NOMO-1 treated with DMSO at 0.1 percent for 48 hours (cell line): ENCODE results near the gene MBNL2.

Source experiments
- DNase-seq: peaks from one replicate; lab custom pipeline; 2025; ENCODE audit not compliant: unreplicated experiment; lab: John Stamatoyannopoulos, UW

MBNL2 gene

DNA sequence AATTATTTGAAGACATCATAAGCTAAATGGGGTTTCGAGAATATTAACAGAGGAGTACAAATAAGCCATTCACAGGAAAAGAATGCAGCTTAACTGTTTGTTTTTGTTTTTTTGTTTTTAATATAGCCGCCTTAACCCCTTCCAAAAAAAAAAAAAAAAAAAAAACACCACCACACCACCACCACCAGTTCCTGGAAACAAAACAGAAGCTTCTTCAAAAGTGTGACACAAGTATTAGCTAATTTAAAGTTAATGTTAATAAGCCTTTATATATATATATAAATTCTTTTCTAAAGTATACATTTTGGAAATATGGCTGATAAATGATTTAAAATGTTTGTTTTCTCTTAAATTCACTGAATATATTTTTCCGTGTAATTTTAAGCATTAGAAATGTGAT lies 213.2 kb downstream of the MBNL2 start:
- DNase-seq = no peak

DNA sequence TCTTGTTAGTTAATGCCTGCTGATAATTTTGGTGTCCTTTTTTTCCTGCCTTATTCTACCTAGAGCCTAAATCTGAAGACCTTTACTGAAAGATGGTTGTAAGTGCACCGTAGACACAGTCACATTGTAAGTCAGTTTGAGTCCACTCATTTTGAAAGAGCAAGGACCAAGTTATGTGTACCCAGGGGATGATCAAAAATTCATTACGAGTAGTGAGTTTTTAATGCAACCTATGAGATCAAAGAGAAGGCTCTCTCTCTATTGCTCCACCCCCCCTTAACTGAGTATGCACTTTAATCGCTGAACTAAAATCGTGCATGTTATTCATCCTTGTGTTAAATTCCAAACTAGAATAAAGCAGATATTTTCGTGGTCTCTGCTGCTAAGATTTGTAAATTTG lies 213.7 kb downstream of the MBNL2 start:
- DNase-seq = no peak

DNA sequence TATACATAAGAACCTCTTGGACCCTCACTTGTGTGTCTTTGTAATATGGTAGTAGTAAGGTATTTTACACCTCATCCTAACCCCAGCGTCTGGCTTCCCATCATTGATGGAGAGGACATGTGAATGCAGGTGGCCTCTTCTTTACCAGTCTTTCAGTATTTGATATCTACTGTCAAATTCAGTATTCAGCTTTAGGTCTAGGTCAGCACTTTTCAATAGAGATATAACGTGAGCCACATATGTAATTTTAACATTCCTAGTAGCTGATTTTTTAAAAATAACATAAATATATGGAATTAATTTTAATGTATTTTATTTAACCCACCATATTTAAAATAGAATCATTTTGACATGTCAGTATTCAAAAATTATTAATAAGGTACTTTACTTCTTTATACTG lies 214.7 kb downstream of the MBNL2 start:
- no peak for DNase-seq

DNA sequence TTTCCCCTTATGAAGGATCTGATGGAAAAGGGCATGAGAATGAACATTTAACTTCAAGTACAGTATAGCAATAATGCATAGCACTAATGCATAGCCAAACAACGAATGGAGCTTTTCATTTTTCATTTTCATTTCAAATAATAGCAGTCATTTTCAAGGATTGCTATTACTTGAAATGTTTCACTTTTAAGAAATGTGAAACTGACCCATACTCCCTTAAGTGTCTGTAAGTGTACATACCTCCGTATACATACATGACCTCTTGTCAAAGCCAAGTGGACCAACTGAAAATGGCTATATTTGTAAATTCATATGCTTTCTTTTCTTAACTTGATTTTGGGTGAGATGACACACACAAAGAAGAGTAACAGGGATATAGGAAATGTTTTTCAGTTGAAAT lies 215.6 kb downstream of the MBNL2 start:
- DNase-seq = no peak

DNA sequence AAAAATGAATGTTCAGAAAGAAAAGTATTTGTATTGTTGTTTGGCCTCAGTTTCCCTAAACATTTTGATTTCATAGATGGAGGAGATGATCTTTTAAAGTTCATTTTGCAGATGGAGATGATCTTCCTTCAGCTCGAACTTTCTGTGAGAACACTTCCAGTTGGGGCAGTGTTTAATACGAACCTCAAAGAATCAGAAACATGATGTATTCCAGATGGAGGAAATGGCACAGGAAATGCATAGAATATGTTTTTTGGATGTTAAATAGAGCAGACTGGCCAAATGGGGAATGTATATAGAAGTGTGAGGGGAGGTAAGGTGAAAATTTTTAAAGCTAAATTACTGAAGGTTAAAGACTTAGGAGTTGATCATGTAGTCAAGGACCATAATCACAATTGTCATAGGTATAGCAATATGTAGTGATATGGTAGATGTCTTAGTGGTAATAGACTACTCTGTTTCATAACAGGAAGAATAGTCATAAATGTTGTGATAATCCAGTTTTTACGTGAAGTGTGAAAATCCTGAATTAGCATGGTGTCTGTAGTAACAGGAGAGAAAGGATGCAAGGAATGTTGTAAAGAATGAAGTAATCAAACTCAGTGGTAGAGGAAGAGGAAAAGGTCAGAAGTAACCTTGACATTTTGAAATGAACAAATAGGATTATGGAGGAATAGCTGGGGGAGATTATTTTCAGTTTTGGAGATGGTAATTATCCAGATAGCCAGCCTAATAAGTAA lies 216.9 kb downstream of the MBNL2 start:
- DNase-seq = no peak

DNA sequence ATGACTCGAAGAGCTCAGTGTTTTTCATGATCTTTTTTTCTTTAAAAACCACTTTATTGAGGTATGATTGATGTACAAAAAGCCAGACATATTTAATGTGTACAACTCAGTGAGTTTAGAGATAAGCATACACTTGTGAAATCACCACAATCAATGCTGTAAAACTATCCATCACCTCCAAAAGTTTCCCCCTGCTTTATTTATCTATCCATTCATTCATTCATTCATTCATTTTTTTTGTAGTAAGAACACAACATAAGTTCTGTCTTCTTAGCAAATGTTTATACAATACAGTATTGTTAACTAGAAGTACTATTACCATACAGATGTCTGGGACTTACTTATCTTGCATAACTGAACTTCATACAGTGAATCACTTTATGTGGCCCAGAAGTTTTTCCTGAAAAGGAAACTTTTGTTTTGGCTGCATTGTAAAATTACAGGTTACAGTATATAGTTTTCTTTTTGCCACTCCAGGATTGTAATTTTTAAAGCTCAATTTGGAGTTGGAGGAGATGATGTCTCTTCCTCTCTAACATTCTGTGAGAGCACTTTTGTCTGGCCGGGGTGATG lies 218.6 kb downstream of the MBNL2 start:
- no peak for DNase-seq

DNA sequence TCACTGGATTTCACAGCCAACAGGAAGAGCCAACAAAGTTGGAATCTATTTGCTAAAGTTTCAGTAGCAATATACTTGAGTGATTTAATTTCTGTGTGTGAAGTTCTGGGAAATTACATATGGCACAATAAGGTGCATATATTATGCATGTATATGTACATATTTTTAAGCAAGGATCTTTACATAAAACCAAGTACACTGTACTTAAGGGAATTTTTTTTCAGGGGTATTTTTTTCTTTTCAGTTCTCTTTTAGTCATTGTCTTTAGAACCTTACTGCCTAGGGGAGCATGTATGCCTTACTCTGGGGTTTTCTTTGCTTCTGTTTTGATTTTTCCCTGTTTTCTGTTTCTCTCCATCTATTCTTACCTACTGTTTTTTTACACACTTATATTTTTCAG lies 219.2 kb downstream of the MBNL2 start:
- no peak for DNase-seq
